Prostate gland (tissue), 2 donors: Measurements from ENCODE around the gene DLL1. TPM values are rescaled to one million over a fixed set of nuclear protein-coding genes. Genes with fewer than 3 reads are reported as not detected.

Experiments used
- DNase-seq: peaks from one replicate; pipeline ENCODE4 v3.0.0-alpha.2; 2019; ENCODE audit warnings: low spot score
- H3K27ac ChIP-seq, 2 donors: fragments of 200-600 bp; sonication (generic); 2 replicates each; pipeline ENCODE4 v1.5.1; 2017 to 2019
- H3K27me3 ChIP-seq: fragments of 200-600 bp; sonication (generic); replicated peaks from 2 replicates; pipeline ENCODE4 v1.5.1; 2019; ENCODE audit not compliant: insufficient read depth
- H3K36me3 ChIP-seq, 2 donors: fragments of 200-600 bp; sonication (generic); 1 replicate in 1 of 2; 2 replicates in 1 of 2; pipeline versions ENCODE4 v1.5.1 to v1.8.1; 2017 to 2019
- H3K4me1 ChIP-seq: fragments of 200-600 bp; sonication (generic); replicated peaks from 2 replicates; pipeline ENCODE4 v1.5.1; 2019
- H3K4me3 ChIP-seq, 2 donors: fragments of 200-600 bp; sonication (generic); 2 replicates each; pipeline ENCODE4 v1.5.1; 2017 to 2019
- H3K9me3 ChIP-seq: fragments of 200-600 bp; sonication (generic); 2 replicates; pipeline ENCODE4 v1.5.1; 2017
- CTCF ChIP-seq, 4 experiments: fragments of 200-600 bp in 2 of 4; fragments of 450-650 bp in 2 of 4; sonication (generic) in 2 of 4; IDR thresholded peaks; 1 replicate in 3 of 4; 2 replicates in 1 of 4; pipeline ENCODE4 v1.5.1; 2016 to 2019; ENCODE audit warnings: antibody characterized with exemption in 4 of 4, mild to moderate bottlenecking in 2 of 4, moderate library complexity in 2 of 4
- POLR2A ChIP-seq: fragments of 450-650 bp; IDR thresholded peaks from one replicate; pipeline ENCODE4 v1.6.1; 2016; ENCODE audit warnings: antibody characterized with exemption, mild to moderate bottlenecking
- POLR2AphosphoS5 ChIP-seq: sonication (generic); formaldehyde crosslinking; IDR thresholded peaks from one replicate; pipeline ENCODE4 v1.6.1; 2017; ENCODE audit warnings: antibody characterized with exemption
- WGBS: methylation state at CpG from one replicate; pipeline ENCODE4 v1.1.5; 2018; 5-methylcytosine and 5-hydroxymethylcytosine counted together
- intact Hi-C: fragments of 100-400 bp; cut with DNase I; formaldehyde crosslinking; loops from one replicate; pipeline ENCODE4 v1.14.2; 2022
- total RNA-seq, 2 donors: library from RNA; depleted of rRNA; stranded (reverse); fragments of >200 nt; gene quantifications; one replicate each; pipeline ENCODE4 v1.1.0, GENCODE V29; 2016

The DLL1 gene
- total RNA-seq, 2 donors from 2014 or later = 16.0 to 40.4 TPM

- TF ChIP-seq CTCF (IDR thresholded peaks at IDR 0.05) (no peak), POLR2A (no peak), POLR2AphosphoS5 (no peak)
- Histone ChIP-seq H3K27me3 (no peaks in the 10 kb centered on the region), H3K4me1 (no peaks in the 10 kb centered on the region), H3K4me3 (no peak overlapping the region), H3K27ac (no peak overlapping the region), H3K36me3 (peaks cover 5 to 8% of the 10 kb centered on the region in 2 donors), H3K9me3 (no peaks in the 10 kb centered on the region)
- 94% methylated on average over 24 of the region's 24 CpGs for WGBS
- intact Hi-C loops = no loop called here
- no peak for DNase-seq
These were observed 5.9 kb downstream of the DLL1 start for GRCh38 chr6:170284866-170285469.

GRCh38 chr6:170284126-170284773, 6.6 kb downstream of the DLL1 start:
- no peak for TF ChIP-seq CTCF (IDR thresholded peaks at IDR 0.05)
- no peak for TF ChIP-seq POLR2AphosphoS5
- no peak for TF ChIP-seq POLR2A
- Histone ChIP-seq H3K4me1 (no peaks in the 10 kb centered on the region), H3K27ac (no peak overlapping the region), H3K36me3 (peaks cover 5 to 8% of the 10 kb centered on the region in 2 donors), H3K27me3 (no peaks in the 10 kb centered on the region), H3K9me3 (no peaks in the 10 kb centered on the region), H3K4me3 (no peak overlapping the region)
- WGBS = 95% methylated on average over 15 of the region's 15 CpGs
- intact Hi-C loops = no loop called here
- DNase-seq = no peak

- H3K4me1 ChIP-seq = no peaks in the 10 kb centered on the region
- TF ChIP-seq POLR2A (no peak), CTCF (IDR thresholded peaks at IDR 0.05) (no peak), POLR2AphosphoS5 (no peak)
- no peak overlapping the region for H3K4me3 ChIP-seq
- DNase-seq = no peak
- H3K27me3 ChIP-seq = no peaks in the 10 kb centered on the region
- intact Hi-C loops = no loop called here
- H3K27ac ChIP-seq = no peak overlapping the region
- H3K9me3 ChIP-seq = no peaks in the 10 kb centered on the region
- peaks cover 5 to 8% of the 10 kb centered on the region in 2 donors for H3K36me3 ChIP-seq
- 95% methylated on average over 42 of the region's 60 CpGs for WGBS
These were observed 7.4 kb downstream of the DLL1 start for GRCh38 chr6:170283212-170284081.

GRCh38 chr6:170282512-170283158, 8.2 kb downstream of the DLL1 start:
- no peak for DNase-seq
- Histone ChIP-seq H3K4me1 (no peaks in the 10 kb centered on the region), H3K27ac (no peak overlapping the region), H3K9me3 (no peaks in the 10 kb centered on the region), H3K4me3 (no peak overlapping the region), H3K36me3 (peaks cover 5 to 8% of the 10 kb centered on the region in 2 donors), H3K27me3 (no peaks in the 10 kb centered on the region)
- WGBS = 93% methylated on average over 28 of the region's 28 CpGs
- intact Hi-C loops = no loop called here
- TF ChIP-seq POLR2A (no peak), POLR2AphosphoS5 (no peak), CTCF (IDR thresholded peaks at IDR 0.05) (no peak)
